Measurements from ENCODE around the gene MRPL34. TPM values are rescaled to one million over a fixed set of nuclear protein-coding genes. Genes with fewer than 3 reads are reported as not detected.
A peak's percentile ranks its signal among the peaks of the same experiment; 100 is the strongest.

Gene MRPL34
- total RNA-seq, 2 donors from 2014 or later: 58.1 to 62.2 TPM

- Histone ChIP-seq H3K4me3 (ENCODE audit: low read length) (peak overlapping the region; percentile 75), H3K9ac (ENCODE audit: extremely low read depth, low read length, poor library complexity, severe bottlenecking) (peak overlapping the region; percentile 35), H3K27ac (ENCODE audit: low read depth, low read length) (peak overlapping the region; percentile 76), H3K9me3 (ENCODE audit: control insufficient read depth, low read length) (peaks cover 5% of the 10 kb centered on the region), H3K36me3 (ENCODE audit: control insufficient read depth, insufficient read depth, low read length) (peaks cover 15% of the 10 kb centered on the region), H3K4me1 (ENCODE audit: control insufficient read depth, insufficient read depth, low read length) (no peaks in the 10 kb centered on the region), H3K27me3 (ENCODE audit: control insufficient read depth, insufficient read depth, low read length, poor library complexity, severe bottlenecking) (no peaks in the 10 kb centered on the region)
- Mint-ChIP-seq H3K27me3 (ENCODE audit: insufficient read depth) (no peaks in the 10 kb centered on the region), H3K36me3 (ENCODE audit: low read depth) (peaks cover 12% of the 10 kb centered on the region), H3K4me3 (peak overlapping the region; percentile 68), H3K27ac (peak overlapping the region; percentile 95), H3K9me3 (peaks cover 3% of the 10 kb centered on the region), H3K4me1 (no peaks in the 10 kb centered on the region)
- peak; percentile 76 for TF ChIP-seq CTCF (conservative IDR thresholded peaks at IDR 0.05)
- peak; percentile 95 for DNase-seq
- WGBS, 2 experiments (ENCODE audit: insufficient coverage in 1 of 2, insufficient read length in 1 of 2): 1 to 3% methylated on average over 22 to 46 of the region's 46 CpGs
Observed at GRCh38 chr19:17292301-17293074, 13.2 kb upstream of the MRPL34 start.

- 92% methylated on average over 14 of the region's 14 CpGs for WGBS, 2 experiments (ENCODE audit: insufficient coverage in 1 of 2, insufficient read length in 1 of 2)
- H3K27ac ChIP-seq (ENCODE audit: low read depth, low read length): no peak overlapping the region
Observed at GRCh38 chr19:17293605-17294004, 12.1 kb upstream of the MRPL34 start.

More at GRCh38 chr19:17293605-17294004, 12.1 kb upstream of the MRPL34 start:
- H3K9ac ChIP-seq (ENCODE audit: extremely low read depth, low read length, poor library complexity, severe bottlenecking): no peak overlapping the region
- peaks cover 10% of the 10 kb centered on the region for H3K9me3 ChIP-seq (ENCODE audit: control insufficient read depth, low read length)
- no peaks in the 10 kb centered on the region for H3K4me1 Mint-ChIP-seq
- no peaks in the 10 kb centered on the region for H3K27me3 Mint-ChIP-seq (ENCODE audit: insufficient read depth)
- H3K27ac Mint-ChIP-seq: no peak overlapping the region
- peaks cover 18% of the 10 kb centered on the region for H3K36me3 Mint-ChIP-seq (ENCODE audit: low read depth)
- H3K36me3 ChIP-seq (ENCODE audit: control insufficient read depth, insufficient read depth, low read length): peaks cover 20% of the 10 kb centered on the region
- no peak overlapping the region for H3K4me3 ChIP-seq (ENCODE audit: low read length)
- no peak overlapping the region for H3K4me3 Mint-ChIP-seq
- H3K4me1 ChIP-seq (ENCODE audit: control insufficient read depth, insufficient read depth, low read length): no peaks in the 10 kb centered on the region
- no peak for DNase-seq
- no peak for TF ChIP-seq CTCF (conservative IDR thresholded peaks at IDR 0.05)
- H3K27me3 ChIP-seq (ENCODE audit: control insufficient read depth, insufficient read depth, low read length, poor library complexity, severe bottlenecking): no peaks in the 10 kb centered on the region
- peaks cover 13% of the 10 kb centered on the region for H3K9me3 Mint-ChIP-seq

Data from endodermal cell (in vitro differentiated cells).